ENCODE measurements around the gene PTTG1IP.

The PTTG1IP gene

DNA sequence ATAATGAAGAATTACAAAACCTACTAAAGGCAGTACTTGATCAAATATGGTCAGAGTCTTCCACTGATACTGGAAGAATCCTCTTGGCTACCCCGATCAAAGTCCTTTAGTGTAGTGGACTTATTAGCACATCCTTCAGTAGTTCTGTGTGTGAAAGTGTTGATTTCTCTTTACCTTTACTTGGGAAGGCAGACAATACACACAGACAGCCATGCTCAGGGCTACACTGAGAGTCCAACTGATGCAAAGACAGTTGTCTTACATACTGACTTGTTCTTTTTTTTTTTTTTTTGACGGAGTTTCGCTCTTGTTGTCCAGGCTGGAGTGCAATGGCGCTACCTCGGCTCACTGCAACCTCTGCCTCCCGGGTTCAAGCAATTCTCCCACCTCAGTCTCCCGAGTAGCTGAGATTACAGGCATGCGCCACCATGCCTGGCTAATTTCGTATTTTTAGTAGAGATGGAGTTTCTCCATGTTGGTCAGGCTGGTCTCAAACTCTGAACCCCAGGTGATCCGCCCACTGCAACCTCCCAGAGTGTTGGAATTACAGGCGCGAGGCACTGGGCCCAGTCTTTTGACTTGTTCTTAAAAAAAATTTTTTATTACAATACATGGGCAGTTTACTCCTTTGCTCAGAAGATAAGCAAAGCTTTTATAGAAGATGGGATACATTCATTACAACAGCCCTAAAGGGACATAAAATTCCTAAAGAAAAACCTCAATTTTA, 3.5 kb upstream of the PTTG1IP start:
- ChIA-PET POLR2A (interaction anchor here (0.6 kb wide), 1 partner anchor 666 kb away, joined by 7 read pairs; no protein-coding TSS in a partner anchor), CTCF (interaction anchor here (0.6 to 1.8 kb wide), 3 partner anchors 16 to 177 kb away, joined by 3 to 7 read pairs (median 4); no protein-coding TSS in a partner anchor)
- H3K4me3 ChIP-seq (ENCODE audit: low read depth, low read length), result no peak overlapping the region
- peak; percentile 95 for TF ChIP-seq ZNF157 (tag by site-specific recombination; IDR thresholded peaks at IDR 0.05)
- no peak for TF ChIP-seq KLF1 (tag by site-specific recombination; IDR thresholded peaks at IDR 0.05)
- H3K9me3 ChIP-seq (ENCODE audit: control insufficient read depth, insufficient read depth, low read depth, low read length), result no peaks in the 10 kb centered on the region
- peaks cover 7% of the 10 kb centered on the region for H3K4me1 ChIP-seq (ENCODE audit: control insufficient read depth, insufficient read depth, low read length)
- H3K27ac ChIP-seq (ENCODE audit: extremely low read depth, low read depth, low read length), result no peak overlapping the region
- no peaks in the 10 kb centered on the region for H3K36me3 ChIP-seq (ENCODE audit: control insufficient read depth in 2 of 2, insufficient read depth in 1 of 2, low read length in 2 of 2)

DNA sequence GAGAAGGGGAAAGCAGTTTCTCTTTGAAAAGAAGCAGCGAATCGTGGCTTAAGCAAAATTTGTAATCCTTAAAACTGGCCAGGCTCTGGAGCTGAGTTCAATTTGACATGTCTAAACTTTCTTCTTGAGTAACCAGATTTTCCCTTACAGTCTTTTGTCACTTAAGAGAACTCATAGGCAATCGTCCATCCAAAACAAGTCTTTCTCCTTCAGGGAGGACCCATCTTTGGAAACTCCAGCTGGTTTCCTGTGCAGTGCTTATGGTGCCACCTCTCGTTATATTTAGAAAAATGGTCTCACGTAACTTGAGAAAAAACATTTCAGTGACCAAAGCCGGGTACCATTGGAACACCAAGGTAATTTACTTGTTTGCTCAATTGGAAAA, 1.8 kb upstream of the PTTG1IP start:
- TF ChIP-seq ZNF394 (tag by site-specific recombination; IDR thresholded peaks at IDR 0.05; ENCODE audit: borderline replicate concordance) (no peak), ZBTB17 (tag by site-specific recombination; IDR thresholded peaks at IDR 0.05) (0 out of 2 replicates have a peak, but pooled peaks have one; percentile 9), ZNF146 (tag by site-specific recombination; IDR thresholded peaks at IDR 0.05) (no peak), YY2 (tag by site-specific recombination; IDR thresholded peaks at IDR 0.05) (no peak)
- no peak overlapping the region for H3K27ac ChIP-seq (ENCODE audit: extremely low read depth, low read depth, low read length)
- ChIA-PET CTCF (interaction anchor here (0.7 to 1.2 kb wide), 2 partner anchors 9 to 18 kb away, joined by 3 read pairs; no protein-coding TSS in a partner anchor), POLR2A (interaction anchor here (0.6 kb wide), 1 partner anchor 19 kb away, joined by 3 read pairs; no protein-coding TSS in a partner anchor)
- H3K4me3 ChIP-seq (ENCODE audit: low read depth, low read length), result no peak overlapping the region
- no peaks in the 10 kb centered on the region; a peak in 1 of 3 replicates for H3K36me3 ChIP-seq (ENCODE audit: control insufficient read depth in 2 of 2, insufficient read depth in 1 of 2, low read length in 2 of 2)
- H3K4me1 ChIP-seq (ENCODE audit: control insufficient read depth, insufficient read depth, low read length), result peaks cover 24% of the 10 kb centered on the region
- no peaks in the 10 kb centered on the region for H3K9me3 ChIP-seq (ENCODE audit: control insufficient read depth, insufficient read depth, low read depth, low read length)

DNA sequence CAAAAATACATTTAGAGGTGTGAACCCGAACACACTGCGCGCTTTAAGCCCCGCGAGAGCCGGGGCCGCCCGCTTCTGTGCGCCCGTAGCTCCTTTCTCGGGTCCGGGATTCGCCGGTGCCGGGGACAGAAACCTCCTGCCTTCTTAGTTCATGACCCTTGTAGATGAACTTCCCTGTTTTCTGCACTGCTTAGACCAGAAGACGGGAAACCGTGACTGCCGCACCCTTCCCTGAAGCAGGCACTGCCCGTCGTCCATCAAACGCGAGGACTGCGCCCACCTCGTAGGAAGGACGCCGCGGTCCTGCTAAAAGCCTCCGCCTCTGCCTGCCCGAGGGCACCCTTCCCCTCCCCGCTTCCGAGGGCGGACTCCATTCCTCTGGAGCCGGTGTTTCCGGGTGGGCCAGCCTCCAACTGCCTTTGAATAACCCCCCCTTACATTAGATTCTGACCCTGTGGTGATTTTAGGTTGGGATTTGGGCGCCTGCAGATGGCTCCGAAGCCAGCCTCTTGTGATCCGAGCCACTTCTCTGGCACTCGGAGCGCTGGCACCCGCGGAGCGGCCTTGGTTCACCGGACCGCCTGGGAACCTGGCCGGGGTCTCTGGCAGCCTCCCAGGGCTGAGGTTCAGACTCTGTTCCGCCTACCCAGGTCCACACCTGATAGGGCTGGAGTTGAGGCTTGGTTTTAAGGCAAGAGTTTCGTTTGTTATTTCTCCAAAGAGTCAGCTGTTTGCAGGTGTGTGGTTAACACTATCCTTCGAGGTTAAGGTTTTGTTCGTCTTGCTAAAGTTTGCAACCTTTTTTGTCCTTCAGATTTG, 1.2 kb upstream of the PTTG1IP start:
- Histone ChIP-seq H3K27ac (ENCODE audit: extremely low read depth, low read depth, low read length) (no peak overlapping the region), H3K36me3 (ENCODE audit: control insufficient read depth in 2 of 2, insufficient read depth in 1 of 2, low read length in 2 of 2) (no peaks in the 10 kb centered on the region; a peak in 1 of 3 replicates), H3K4me1 (ENCODE audit: control insufficient read depth, insufficient read depth, low read length) (peaks cover 28% of the 10 kb centered on the region), H3K9me3 (ENCODE audit: control insufficient read depth, insufficient read depth, low read depth, low read length) (no peaks in the 10 kb centered on the region), H3K4me3 (ENCODE audit: low read depth, low read length) (no peak overlapping the region)
- TF ChIP-seq ZNF157 (tag by site-specific recombination; IDR thresholded peaks at IDR 0.05) (0 out of 2 replicates have a peak, but pooled peaks have one; percentile 5), ZNF354C (tag by site-specific recombination; IDR thresholded peaks at IDR 0.05; ENCODE audit: borderline replicate concordance, low read depth) (no peak), ZNF169 (tag by site-specific recombination; IDR thresholded peaks at IDR 0.05) (no peak), KLF9 (tag by site-specific recombination; IDR thresholded peaks at IDR 0.05; ENCODE audit: low read depth) (no peak), KLF1 (tag by site-specific recombination; IDR thresholded peaks at IDR 0.05) (peak; percentile 69)
- ChIA-PET CTCF (interaction anchor here (0.5 to 1.2 kb wide), 5 partner anchors 8 to 393 kb away, joined by 3 to 4 read pairs (median 3); no protein-coding TSS in a partner anchor), POLR2A (interaction anchor here (0.6 to 1.1 kb wide), 2 partner anchors 19 to 54 kb away, joined by 3 to 5 read pairs; no protein-coding TSS in a partner anchor)

DNA sequence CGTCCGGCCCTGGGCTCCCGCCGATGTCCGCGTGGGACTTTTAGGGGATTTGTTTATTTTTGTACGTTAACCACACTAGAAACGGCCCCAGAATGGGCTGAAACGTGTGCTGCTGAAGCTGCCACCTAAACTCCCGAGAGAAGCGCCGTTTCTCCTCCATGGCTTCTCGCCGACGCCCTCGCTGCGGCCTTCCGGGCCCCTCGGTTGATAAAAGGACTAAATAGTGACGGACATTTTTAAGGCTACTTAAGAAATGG, 678 bp upstream of the PTTG1IP start:
- Histone ChIP-seq H3K36me3 (ENCODE audit: control insufficient read depth in 2 of 2, insufficient read depth in 1 of 2, low read length in 2 of 2) (no peaks in the 10 kb centered on the region; a peak in 1 of 3 replicates), H3K4me3 (ENCODE audit: low read depth, low read length) (peak overlapping the region; percentile 79), H3K9me3 (ENCODE audit: control insufficient read depth, insufficient read depth, low read depth, low read length) (no peaks in the 10 kb centered on the region), H3K4me1 (ENCODE audit: control insufficient read depth, insufficient read depth, low read length) (peaks cover 28% of the 10 kb centered on the region), H3K27ac (ENCODE audit: extremely low read depth, low read depth, low read length) (peak overlapping the region; percentile 35; the same call in 1 of the 2 replicates)
- CTCF ChIA-PET, result interaction anchor here (0.5 to 1.0 kb wide), 4 partner anchors 19 to 393 kb away, joined by 3 to 4 read pairs (median 3); no protein-coding TSS in a partner anchor
- POLR2A ChIA-PET, result interaction anchor here (0.5 to 2.2 kb wide), 26 partner anchors 9 to 535 kb away, joined by 3 to 22 read pairs (median 4); partner anchors contain the start of genes POFUT2, SLX9, SUMO3 and UBE2G2
- TF ChIP-seq, protein P1, sequence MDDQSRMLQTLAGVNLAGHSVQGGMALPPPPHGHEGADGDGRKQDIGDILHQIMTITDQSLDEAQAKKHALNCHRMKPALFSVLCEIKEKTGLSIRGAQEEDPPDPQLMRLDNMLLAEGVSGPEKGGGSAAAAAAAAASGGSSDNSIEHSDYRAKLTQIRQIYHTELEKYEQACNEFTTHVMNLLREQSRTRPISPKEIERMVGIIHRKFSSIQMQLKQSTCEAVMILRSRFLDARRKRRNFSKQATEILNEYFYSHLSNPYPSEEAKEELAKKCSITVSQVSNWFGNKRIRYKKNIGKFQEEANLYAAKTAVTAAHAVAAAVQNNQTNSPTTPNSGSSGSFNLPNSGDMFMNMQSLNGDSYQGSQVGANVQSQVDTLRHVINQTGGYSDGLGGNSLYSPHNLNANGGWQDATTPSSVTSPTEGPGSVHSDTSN (CRISPR knock-in tag; IDR thresholded peaks at IDR 0.05), result no peak
- TF ChIP-seq OVOL3 (tag by site-specific recombination; IDR thresholded peaks at IDR 0.05), result no peak
- 0 out of 2 replicates have a peak, but pooled peaks have one; percentile 11 for TF ChIP-seq ZFP69B (tag by site-specific recombination; IDR thresholded peaks at IDR 0.05)
- no peak for TF ChIP-seq HOXC10 (CRISPR knock-in tag; IDR thresholded peaks at IDR 0.05)
- TF ChIP-seq ZNF530 (tag by site-specific recombination; IDR thresholded peaks at IDR 0.05; ENCODE audit: low read depth), result no peak
- no peak for TF ChIP-seq ZNF202 (tag by site-specific recombination; IDR thresholded peaks at IDR 0.05; ENCODE audit: borderline replicate concordance)
- 0 out of 2 replicates have a peak, but pooled peaks have one; percentile 8 for TF ChIP-seq ZNF157 (tag by site-specific recombination; IDR thresholded peaks at IDR 0.05)
- no peak for TF ChIP-seq HOXD13 (CRISPR knock-in tag; IDR thresholded peaks at IDR 0.05; ENCODE audit: borderline replicate concordance)
- TF ChIP-seq, protein P2, sequence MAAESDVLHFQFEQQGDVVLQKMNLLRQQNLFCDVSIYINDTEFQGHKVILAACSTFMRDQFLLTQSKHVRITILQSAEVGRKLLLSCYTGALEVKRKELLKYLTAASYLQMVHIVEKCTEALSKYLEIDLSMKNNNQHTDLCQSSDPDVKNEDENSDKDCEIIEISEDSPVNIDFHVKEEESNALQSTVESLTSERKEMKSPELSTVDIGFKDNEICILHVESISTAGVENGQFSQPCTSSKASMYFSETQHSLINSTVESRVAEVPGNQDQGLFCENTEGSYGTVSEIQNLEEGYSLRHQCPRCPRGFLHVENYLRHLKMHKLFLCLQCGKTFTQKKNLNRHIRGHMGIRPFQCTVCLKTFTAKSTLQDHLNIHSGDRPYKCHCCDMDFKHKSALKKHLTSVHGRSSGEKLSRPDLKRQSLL (tag by site-specific recombination; IDR thresholded peaks at IDR 0.05), result no peak
- 0 out of 2 replicates have a peak, but pooled peaks have one; percentile 0 for TF ChIP-seq ZXDB (tag by site-specific recombination; IDR thresholded peaks at IDR 0.05)
- TF ChIP-seq, protein P3, sequence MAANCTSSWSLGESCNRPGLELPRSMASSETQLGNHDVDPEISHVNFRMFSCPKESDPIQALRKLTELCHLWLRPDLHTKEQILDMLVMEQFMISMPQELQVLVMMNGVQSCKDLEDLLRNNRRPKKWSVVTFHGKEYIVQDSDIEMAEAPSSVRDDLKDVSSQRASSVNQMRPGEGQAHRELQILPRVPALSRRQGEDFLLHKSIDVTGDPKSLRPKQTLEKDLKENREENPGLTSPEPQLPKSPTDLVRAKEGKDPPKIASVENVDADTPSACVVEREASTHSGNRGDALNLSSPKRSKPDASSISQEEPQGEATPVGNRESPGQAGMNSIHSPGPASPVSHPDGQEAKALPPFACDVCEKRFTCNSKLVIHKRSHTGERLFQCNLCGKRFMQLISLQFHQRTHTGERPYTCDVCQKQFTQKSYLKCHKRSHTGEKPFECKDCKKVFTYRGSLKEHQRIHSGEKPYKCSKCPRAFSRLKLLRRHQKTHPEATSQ (tag by site-specific recombination; IDR thresholded peaks at IDR 0.05), result no peak
- TF ChIP-seq, protein P4, sequence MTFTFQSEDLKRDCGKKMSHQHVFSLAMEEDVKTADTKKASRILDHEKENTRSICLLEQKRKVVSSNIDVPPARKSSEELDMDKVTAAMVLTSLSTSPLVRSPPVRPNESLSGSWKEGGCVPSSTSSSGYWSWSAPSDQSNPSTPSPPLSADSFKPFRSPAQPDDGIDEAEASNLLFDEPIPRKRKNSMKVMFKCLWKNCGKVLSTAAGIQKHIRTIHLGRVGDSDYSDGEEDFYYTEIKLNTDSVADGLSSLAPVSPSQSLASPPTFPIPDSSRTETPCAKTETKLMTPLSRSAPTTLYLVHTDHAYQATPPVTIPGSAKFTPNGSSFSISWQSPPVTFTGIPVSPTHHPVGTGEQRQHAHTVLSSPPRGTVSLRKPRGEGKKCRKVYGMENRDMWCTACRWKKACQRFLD (tag by site-specific recombination; IDR thresholded peaks at IDR 0.05), result no peak

Measured in HEK293 (cell line).